ENCODE results near the gene HELT. TPM values are rescaled to one million over a fixed set of nuclear protein-coding genes. Genes with fewer than 3 reads are reported as not detected.

Gene HELT
- total and polyA plus RNA-seq, 11 donors, result not detected

GRCh38 chr4:185016946-185017758, 1.1 kb upstream of the HELT start:
- WGBS, 4 donors, result 1 to 2% (median 2%) methylated on average over 34 of the region's 34 CpGs
- H3K4me1 ChIP-seq, result peaks cover 0 to 58% (median 21%) of the 10 kb centered on the region in 12 donors
- H3K27ac ChIP-seq, result no peak overlapping the region
- TF ChIP-seq CTCF (IDR thresholded peaks at IDR 0.05) (no peak), POLR2A (IDR thresholded peaks at IDR 0.05) (no peak)
- H3K9me3 ChIP-seq, result no peaks in the 10 kb centered on the region
- intact Hi-C loops (cut with DNase I), result no loop called here
- peaks cover 45 to 99% (median 80%) of the 10 kb centered on the region in 9 donors for H3K27me3 ChIP-seq
- no peaks in the 10 kb centered on the region for H3K36me3 ChIP-seq
- ATAC-seq (no peak), DNase-seq (no peak)
- H3K4me3 ChIP-seq, result no peak overlapping the region

GRCh38 chr4:185018834-185019455, 655 bp downstream of the HELT start:
- no peaks in the 10 kb centered on the region for H3K9me3 ChIP-seq
- H3K27me3 ChIP-seq, result peaks cover 45 to 98% (median 88%) of the 10 kb centered on the region in 9 donors
- no peak overlapping the region for H3K27ac ChIP-seq
- WGBS, 4 donors, result 2 to 4% (median 3%) methylated on average over 29 to 41 of the region's 41 CpGs
- no peak for ATAC-seq
- DNase-seq, result no peak
- peak overlapping the region in 1 of 12 donors; percentile 5 for H3K4me3 ChIP-seq
- intact Hi-C loops (cut with DNase I), result no loop called here
- H3K4me1 ChIP-seq, result peaks cover 0 to 58% (median 21%) of the 10 kb centered on the region in 12 donors
- TF ChIP-seq POLR2A (IDR thresholded peaks at IDR 0.05) (no peak), CTCF (IDR thresholded peaks at IDR 0.05) (no peak)
- no peaks in the 10 kb centered on the region for H3K36me3 ChIP-seq

GRCh38 chr4:185019456-185020292, 1.4 kb downstream of the HELT start:
- Histone ChIP-seq H3K4me1 (peaks cover 0 to 58% (median 21%) of the 10 kb centered on the region in 12 donors), H3K9me3 (no peaks in the 10 kb centered on the region), H3K36me3 (no peaks in the 10 kb centered on the region), H3K27me3 (peaks cover 45 to 98% (median 85%) of the 10 kb centered on the region in 9 donors), H3K27ac (no peak overlapping the region), H3K4me3 (peak overlapping the region in 11 of 12 donors; percentile 1 to 34 (median 12))
- no peak for TF ChIP-seq CTCF (IDR thresholded peaks at IDR 0.05)
- TF ChIP-seq POLR2A (IDR thresholded peaks at IDR 0.05), result no peak
- 1 to 3% (median 2%) methylated on average over 20 to 57 of the region's 57 CpGs for WGBS, 4 donors
- no peak for DNase-seq
- ATAC-seq, result no peak
- intact Hi-C loops (cut with DNase I), result no loop called here
